Trophoblast cell (in vitro differentiated cells and primary cell): ENCODE results near the gene MED26.
A peak's percentile ranks its signal among the peaks of the same experiment; 100 is the strongest.

Experiments used
- DNase-seq, 2 donors: peaks; one replicate each; pipeline ENCODE4 v3.0.0-alpha.2; 2016
- H2AFZ ChIP-seq: 2 replicates; pipeline ENCODE4 v1.6.1; 2013; ENCODE audit warnings: low read length, moderate library complexity, mild to moderate bottlenecking; ENCODE audit not compliant: insufficient read depth, poor library complexity
- H2AK5ac ChIP-seq: 2 replicates; pipeline ENCODE4 v1.6.1; 2013; ENCODE audit warnings: mild to moderate bottlenecking, low read length
- H2BK120ac ChIP-seq: 2 replicates; pipeline ENCODE4 v1.6.1; 2013; ENCODE audit warnings: low read length, mild to moderate bottlenecking, moderate library complexity; ENCODE audit not compliant: insufficient read depth, poor library complexity
- H2BK12ac ChIP-seq: 2 replicates; pipeline ENCODE4 v1.6.1; 2013; ENCODE audit warnings: mild to moderate bottlenecking, low read length, moderate library complexity
- H2BK5ac ChIP-seq: 2 replicates; pipeline ENCODE4 v1.6.1; 2013; ENCODE audit warnings: low read length, low read depth, moderate library complexity, mild to moderate bottlenecking; ENCODE audit not compliant: poor library complexity
- H3K14ac ChIP-seq: 2 replicates; pipeline ENCODE4 v1.6.1; 2013; ENCODE audit warnings: mild to moderate bottlenecking, low read length
- H3K18ac ChIP-seq: 2 replicates; pipeline ENCODE4 v1.6.1; 2013; ENCODE audit warnings: mild to moderate bottlenecking, low read length
- H3K23ac ChIP-seq: 2 replicates; pipeline ENCODE4 v1.6.1; 2013; ENCODE audit warnings: low read length
- H3K27ac ChIP-seq: 2 replicates; pipeline ENCODE4 v1.5.1; 2013; ENCODE audit warnings: low read depth, mild to moderate bottlenecking, inconsistent platforms, low read length, moderate library complexity
- H3K27me3 ChIP-seq: 2 replicates; pipeline ENCODE4 v1.6.1; 2013; ENCODE audit warnings: inconsistent platforms, mild to moderate bottlenecking, low read length, moderate library complexity; ENCODE audit not compliant: insufficient read depth
- H3K36me3 ChIP-seq, 2 experiments: 1 replicate in 1 of 2; 2 replicates in 1 of 2; pipeline ENCODE4 v1.6.1; 2013; ENCODE audit warnings: low read length in 2 of 2, mild to moderate bottlenecking in 2 of 2, moderate library complexity in 1 of 2; ENCODE audit not compliant: insufficient read depth in 2 of 2, control insufficient read depth in 1 of 2
- H3K4ac ChIP-seq: 2 replicates; pipeline ENCODE4 v1.6.1; 2013; ENCODE audit warnings: low read depth, mild to moderate bottlenecking, low read length, moderate library complexity
- H3K4me1 ChIP-seq, 2 experiments: 1 replicate in 1 of 2; 2 replicates in 1 of 2; pipeline ENCODE4 v1.6.1; 2013; ENCODE audit warnings: low read length in 2 of 2, mild to moderate bottlenecking in 2 of 2, moderate library complexity in 1 of 2; ENCODE audit not compliant: insufficient read depth in 2 of 2, control insufficient read depth in 1 of 2
- H3K4me2 ChIP-seq: 2 replicates; pipeline ENCODE4 v1.6.1; 2013; ENCODE audit warnings: inconsistent platforms, mild to moderate bottlenecking, low read length, moderate library complexity
- H3K4me3 ChIP-seq: 2 replicates; pipeline ENCODE4 v1.5.1; 2013; ENCODE audit warnings: mild to moderate bottlenecking, low read depth, low read length, inconsistent platforms
- H3K79me1 ChIP-seq: one replicate; pipeline ENCODE4 v1.6.1; 2013; ENCODE audit warnings: low read length
- H3K79me2 ChIP-seq: 2 replicates; pipeline ENCODE4 v1.6.1; 2013; ENCODE audit warnings: low read length, mild to moderate bottlenecking; ENCODE audit not compliant: control insufficient read depth, insufficient read depth, poor library complexity
- H3K9ac ChIP-seq: 2 replicates; pipeline ENCODE4 v1.6.1; 2013; ENCODE audit warnings: mild to moderate bottlenecking, low read length
- H3K9me3 ChIP-seq: 2 replicates; pipeline ENCODE4 v1.6.1; 2013; ENCODE audit warnings: low read depth, mild to moderate bottlenecking, control low read depth, inconsistent platforms, low read length; ENCODE audit not compliant: insufficient read depth
- H4K12ac ChIP-seq: 2 replicates; pipeline ENCODE4 v1.6.1; 2013; ENCODE audit warnings: low read depth, mild to moderate bottlenecking, low read length, moderate library complexity
- H4K8ac ChIP-seq: 2 replicates; pipeline ENCODE4 v1.6.1; 2013; ENCODE audit warnings: low read depth, mild to moderate bottlenecking, low read length, moderate library complexity
- H4K91ac ChIP-seq: one replicate; pipeline ENCODE4 v1.6.1; 2013; ENCODE audit warnings: low read depth, mild to moderate bottlenecking, low read length, moderate library complexity
- WGBS: extraction: QIAGEN DNeasy Blood & Tissue Kit; methylation state at CpG from one replicate; pipeline ENCODE4 v1.1.7; 2013; ENCODE audit warnings: missing lambda C conversion rate; ENCODE audit not compliant: insufficient read length, insufficient coverage; ENCODE audit errors: extremely low coverage; 5-methylcytosine and 5-hydroxymethylcytosine counted together

The MED26 gene

GRCh38 chr19:16620584-16620983, 7.4 kb downstream of the MED26 start:
- H3K4me3 ChIP-seq: no peak overlapping the region
- no peaks in the 10 kb centered on the region for H3K9me3 ChIP-seq

GRCh38 chr19:16620018-16620417, 8.0 kb downstream of the MED26 start:
- no peak overlapping the region for H2BK12ac ChIP-seq
- no peak for DNase-seq
- no peak overlapping the region for H4K91ac ChIP-seq
- H3K27me3 ChIP-seq: no peaks in the 10 kb centered on the region
- H3K4ac ChIP-seq: peak overlapping the region; percentile 76
- H3K23ac ChIP-seq: no peak overlapping the region
- no peak overlapping the region for H2AK5ac ChIP-seq
- H3K4me3 ChIP-seq: no peak overlapping the region
- no peak overlapping the region for H4K12ac ChIP-seq
- H2BK120ac ChIP-seq: no peak overlapping the region
- H3K79me1 ChIP-seq: no peaks in the 10 kb centered on the region
- H3K36me3 ChIP-seq: peaks cover 7 to 18% of the 10 kb centered on the region in 2 experiments
- H3K4me1 ChIP-seq: peaks cover 4 to 11% of the 10 kb centered on the region in 2 experiments
- no peak overlapping the region for H3K14ac ChIP-seq
- no peak overlapping the region for H3K9ac ChIP-seq
- H2AFZ ChIP-seq: no peak overlapping the region
- H3K4me2 ChIP-seq: no peak overlapping the region
- H2BK5ac ChIP-seq: no peak overlapping the region
- no peak overlapping the region for H3K18ac ChIP-seq
- H3K27ac ChIP-seq: no peak overlapping the region
- peaks cover 23% of the 10 kb centered on the region for H3K79me2 ChIP-seq
- H4K8ac ChIP-seq: no peak overlapping the region
- no CpG with 5 or more reads among the region's 5 CpGs for WGBS
- no peaks in the 10 kb centered on the region for H3K9me3 ChIP-seq

More at GRCh38 chr19:16620584-16620983, 7.4 kb downstream of the MED26 start:
- no peak overlapping the region for H2AK5ac ChIP-seq
- peaks cover 25% of the 10 kb centered on the region for H3K79me2 ChIP-seq
- no peak overlapping the region for H3K9ac ChIP-seq
- no peak overlapping the region for H3K4me2 ChIP-seq
- DNase-seq: peak; percentile 56 to 74
- H3K27me3 ChIP-seq: no peaks in the 10 kb centered on the region
- H3K27ac ChIP-seq: no peak overlapping the region
- peaks cover 4 to 8% of the 10 kb centered on the region in 2 experiments for H3K4me1 ChIP-seq
- no CpG with 5 or more reads among the region's 3 CpGs for WGBS
- H2AFZ ChIP-seq: no peak overlapping the region
- no peak overlapping the region for H3K23ac ChIP-seq
- no peaks in the 10 kb centered on the region for H3K79me1 ChIP-seq
- H3K36me3 ChIP-seq: peaks cover 7 to 20% of the 10 kb centered on the region in 2 experiments
- no peak overlapping the region for H2BK12ac ChIP-seq
- no peak overlapping the region for H3K4ac ChIP-seq
- H4K12ac ChIP-seq: no peak overlapping the region
- H3K18ac ChIP-seq: no peak overlapping the region
- no peak overlapping the region for H2BK5ac ChIP-seq
- no peak overlapping the region for H4K8ac ChIP-seq
- H4K91ac ChIP-seq: no peak overlapping the region
- H2BK120ac ChIP-seq: no peak overlapping the region
- H3K14ac ChIP-seq: no peak overlapping the region

- Histone ChIP-seq H4K8ac (no peak overlapping the region), H3K18ac (peak overlapping the region; percentile 16), H3K79me1 (peaks cover 2% of the 10 kb centered on the region), H2BK5ac (no peak overlapping the region), H3K4ac (peak overlapping the region; percentile 76), H3K4me1 (peaks cover 8 to 15% of the 10 kb centered on the region in 2 experiments), H3K79me2 (peaks cover 24% of the 10 kb centered on the region), H2BK12ac (no peak overlapping the region), H2BK120ac (no peak overlapping the region), H2AK5ac (no peak overlapping the region), H3K36me3 (peaks cover 7 to 13% of the 10 kb centered on the region in 2 experiments), H4K91ac (no peak overlapping the region), H4K12ac (no peak overlapping the region), H3K9ac (no peak overlapping the region), H3K4me3 (no peak overlapping the region), H3K23ac (no peak overlapping the region), H3K9me3 (no peaks in the 10 kb centered on the region), H2AFZ (no peak overlapping the region), H3K27me3 (no peaks in the 10 kb centered on the region), H3K14ac (no peak overlapping the region), H3K27ac (no peak overlapping the region), H3K4me2 (no peak overlapping the region)
- no CpG with 5 or more reads among the region's 7 CpGs for WGBS
- DNase-seq: no peak
Observed at GRCh38 chr19:16619457-16619856, 8.5 kb downstream of the MED26 start.

- Histone ChIP-seq H3K4me2 (no peak overlapping the region), H4K8ac (no peak overlapping the region), H3K9me3 (no peaks in the 10 kb centered on the region), H3K9ac (no peak overlapping the region), H3K79me1 (peaks cover 3% of the 10 kb centered on the region), H4K12ac (no peak overlapping the region), H3K14ac (no peak overlapping the region), H3K4me3 (no peak overlapping the region), H3K23ac (no peak overlapping the region), H2BK5ac (no peak overlapping the region), H3K18ac (no peak overlapping the region), H3K36me3 (peaks cover 0 to 6% of the 10 kb centered on the region in 2 experiments), H2AK5ac (no peak overlapping the region), H2AFZ (no peak overlapping the region), H3K79me2 (peaks cover 32% of the 10 kb centered on the region), H3K27ac (no peak overlapping the region), H3K4ac (peak overlapping the region; percentile 77), H3K4me1 (peaks cover 10 to 15% of the 10 kb centered on the region in 2 experiments), H2BK12ac (no peak overlapping the region), H4K91ac (no peak overlapping the region), H3K27me3 (no peaks in the 10 kb centered on the region), H2BK120ac (no peak overlapping the region)
- DNase-seq: no peak
- no CpG with 5 or more reads among the region's 7 CpGs for WGBS
Observed at GRCh38 chr19:16618248-16618647, 9.8 kb downstream of the MED26 start.
